Liver (tissue), 9 donors: ENCODE data around the gene PLEKHO2. TPM values are rescaled to one million over a fixed set of nuclear protein-coding genes. Genes with fewer than 3 reads are reported as not detected.

Source experiments
- DNase-seq: peaks from one replicate; pipeline ENCODE4 v3.0.0-alpha.2; 2017; ENCODE audit warnings: low spot score
- H3K27ac ChIP-seq, 2 donors: one replicate each; pipeline ENCODE4 v1.7.0; 2013; ENCODE audit warnings: inconsistent platforms in 2 of 2, low read length in 2 of 2, control low read depth in 1 of 2, low read depth in 1 of 2, mild to moderate bottlenecking in 1 of 2
- H3K27me3 ChIP-seq, 4 donors: one replicate each; pipeline versions ENCODE4 v1.6.1 to v1.7.0; 2013; ENCODE audit warnings: low read length in 3 of 4, inconsistent platforms in 1 of 4, mild to moderate bottlenecking in 1 of 4, moderate library complexity in 1 of 4; ENCODE audit not compliant: control insufficient read depth in 4 of 4, insufficient read depth in 4 of 4
- H3K36me3 ChIP-seq, 4 donors: one replicate each; pipeline versions ENCODE4 v1.6.1 to v1.7.0; 2013; ENCODE audit warnings: low read length in 3 of 4, mild to moderate bottlenecking in 3 of 4, low read depth in 1 of 4, moderate library complexity in 1 of 4; ENCODE audit not compliant: control insufficient read depth in 4 of 4, insufficient read depth in 3 of 4
- H3K4me1 ChIP-seq, 4 donors: one replicate each; pipeline versions ENCODE4 v1.6.1 to v1.7.0; 2013; ENCODE audit warnings: low read length in 3 of 4, mild to moderate bottlenecking in 3 of 4, moderate library complexity in 1 of 4; ENCODE audit not compliant: control insufficient read depth in 4 of 4, insufficient read depth in 4 of 4
- H3K4me3 ChIP-seq, 3 donors: one replicate each; pipeline versions ENCODE4 v1.6.1 to v1.7.0; 2013; ENCODE audit warnings: low read length in 3 of 3, control low read depth in 1 of 3, low read depth in 1 of 3, mild to moderate bottlenecking in 1 of 3
- H3K9ac ChIP-seq, 2 donors: one replicate each; pipeline ENCODE4 v1.7.0; 2013; ENCODE audit warnings: low read length in 2 of 2, mild to moderate bottlenecking in 2 of 2, moderate library complexity in 2 of 2, control low read depth in 1 of 2, low read depth in 1 of 2
- H3K9me3 ChIP-seq, 4 donors: one replicate each; pipeline versions ENCODE4 v1.6.1 to v1.7.0; 2013; ENCODE audit warnings: low read length in 3 of 4; ENCODE audit not compliant: control insufficient read depth in 4 of 4
- ATF3 ChIP-seq: IDR thresholded peaks from 2 replicates; pipeline ENCODE4 v1.6.1; 2016; ENCODE audit warnings: antibody characterized with exemption
- CTCF ChIP-seq: fragments of 150-350 bp; IDR thresholded peaks from 2 replicates; pipeline ENCODE4 v1.5.1; 2017; ENCODE audit warnings: improper control_type of control experiment, low read depth, low read length; ENCODE audit not compliant: missing input control
- EGR1 ChIP-seq, 2 donors: IDR thresholded peaks; 2 replicates each; pipeline ENCODE4 v1.6.1; 2016 to 2018; ENCODE audit warnings: antibody characterized with exemption in 2 of 2, low read depth in 2 of 2
- FOXA1 ChIP-seq: IDR thresholded peaks from 2 replicates; pipeline ENCODE4 v1.6.1; 2016; ENCODE audit warnings: antibody characterized with exemption
- GABPA ChIP-seq, 2 donors: IDR thresholded peaks in 1 of 2; conservative IDR thresholded peaks in 1 of 2; 2 replicates each; pipeline ENCODE4 v1.6.1; 2016; ENCODE audit warnings: antibody characterized with exemption in 2 of 2, mild to moderate bottlenecking in 1 of 2, moderate library complexity in 1 of 2
- HNF4A ChIP-seq, 2 donors: conservative IDR thresholded peaks; 2 replicates each; pipeline ENCODE4 v1.6.1; 2016; ENCODE audit warnings: antibody characterized with exemption in 2 of 2, mild to moderate bottlenecking in 2 of 2
- JUND ChIP-seq, 2 donors: IDR thresholded peaks; 2 replicates each; pipeline ENCODE4 v1.6.1; 2016; ENCODE audit warnings: antibody characterized with exemption in 2 of 2
- MAX ChIP-seq: IDR thresholded peaks from 2 replicates; pipeline ENCODE4 v1.6.1; 2016; ENCODE audit warnings: antibody characterized with exemption
- NR2F2 ChIP-seq: IDR thresholded peaks from 2 replicates; pipeline ENCODE4 v1.6.1; 2016; ENCODE audit warnings: antibody characterized with exemption
- RAD21 ChIP-seq, 2 donors: IDR thresholded peaks; 2 replicates each; pipeline ENCODE4 v1.6.1; 2016; ENCODE audit warnings: antibody characterized with exemption in 2 of 2, mild to moderate bottlenecking in 2 of 2
- REST ChIP-seq: IDR thresholded peaks from 2 replicates; pipeline ENCODE4 v1.6.1; 2016; ENCODE audit warnings: antibody characterized with exemption, mild to moderate bottlenecking
- SP1 ChIP-seq: IDR thresholded peaks from 2 replicates; pipeline ENCODE4 v1.6.1; 2018; ENCODE audit warnings: antibody characterized with exemption, mild to moderate bottlenecking
- TAF1 ChIP-seq: conservative IDR thresholded peaks from 2 replicates; pipeline ENCODE4 v1.6.1; 2016; ENCODE audit warnings: antibody characterized with exemption, mild to moderate bottlenecking
- ZBTB33 ChIP-seq: IDR thresholded peaks from 2 replicates; pipeline ENCODE4 v1.6.1; 2016; ENCODE audit warnings: antibody characterized with exemption
- WGBS: extraction: QIAGEN DNeasy Blood & Tissue Kit; methylation state at CpG from one replicate; pipeline ENCODE4 v1.1.7; 2013; 5-methylcytosine and 5-hydroxymethylcytosine counted together
- polyA plus RNA-seq, 2 donors: library from polyadenylated mRNA; stranded (reverse) in 1 of 2; unstranded in 1 of 2; fragments of 200-250 nt in 1 of 2; fragments of >200 nt in 1 of 2; fragmentation: Nextera tagmentation in 1 of 2; extraction: Ambion mirVana in 1 of 2; gene quantifications; one replicate each; pipeline versions ENCODE4 v1.2.1 to v1.2.3, GENCODE V29; 2013 to 2015
- total RNA-seq, 2 donors: library from RNA; depleted of rRNA; stranded (reverse); fragments of >200 nt; gene quantifications; one replicate each; pipeline ENCODE4 v1.2.3, GENCODE V29; 2014
- donor health status: healthy.
- donor health status: healthy.
- donor health status: healthy.
- donor health status: healthy.
- donor health status: healthy.

The PLEKHO2 gene
- total and polyA plus RNA-seq, 4 donors: 2.0 to 11.3 (median 8.5) TPM

GRCh38 chr15:64806509-64806908 lies 35.2 kb upstream of the PLEKHO2 start:
- DNase-seq: no peak
- WGBS: 91% methylated on average over 6 of the region's 6 CpGs
- H3K9ac ChIP-seq: no peak overlapping the region
- no peaks in the 10 kb centered on the region for H3K27me3 ChIP-seq
- H3K27ac ChIP-seq: no peak overlapping the region
- no peaks in the 10 kb centered on the region for H3K36me3 ChIP-seq
- no peak overlapping the region for H3K4me3 ChIP-seq
- H3K9me3 ChIP-seq: no peaks in the 10 kb centered on the region
- peaks cover 0 to 2% (median 0%) of the 10 kb centered on the region in 4 donors for H3K4me1 ChIP-seq
- no peak for TF ChIP-seq ZBTB33
- no peak for TF ChIP-seq TAF1
- TF ChIP-seq CTCF: no peak
- no peak for TF ChIP-seq FOXA1
- TF ChIP-seq SP1: no peak
- TF ChIP-seq ATF3: no peak

GRCh38 chr15:64807051-64807749 lies 34.5 kb upstream of the PLEKHO2 start:
- 83% methylated on average over 13 of the region's 13 CpGs for WGBS
- H3K27me3 ChIP-seq: no peaks in the 10 kb centered on the region
- no peak for DNase-seq
- TF ChIP-seq TAF1 (no peak), JUND (IDR thresholded peaks at IDR 0.05) (no peak), CTCF (no peak), MAX (no peak), ZBTB33 (no peak), GABPA (IDR thresholded peaks at IDR 0.05 in 1 of 2, conservative IDR thresholded peaks at IDR 0.05 in 1 of 2) (no peak), FOXA1 (no peak), RAD21 (IDR thresholded peaks at IDR 0.05) (no peak), REST (no peak), SP1 (no peak), HNF4A (conservative IDR thresholded peaks at IDR 0.05) (no peak), EGR1 (IDR thresholded peaks at IDR 0.05; ENCODE audit: low read depth in 2 of 2) (no peak), NR2F2 (no peak), ATF3 (no peak)
- H3K36me3 ChIP-seq: no peaks in the 10 kb centered on the region
- no peak overlapping the region for H3K27ac ChIP-seq
- no peaks in the 10 kb centered on the region for H3K9me3 ChIP-seq
- no peak overlapping the region for H3K4me3 ChIP-seq
- peaks cover 0 to 2% (median 0%) of the 10 kb centered on the region in 4 donors for H3K4me1 ChIP-seq
- no peak overlapping the region for H3K9ac ChIP-seq
